ENCODE measurements around the gene TMED1.

GRCh38 chr19:10809651-10810285, 26.2 kb downstream of the TMED1 start:
- no peak for TF ChIP-seq YY1 (IDR thresholded peaks at IDR 0.05; ENCODE audit: extremely low read depth, insufficient replicate concordance, low read depth, low read length)
- TF ChIP-seq, protein P1, sequence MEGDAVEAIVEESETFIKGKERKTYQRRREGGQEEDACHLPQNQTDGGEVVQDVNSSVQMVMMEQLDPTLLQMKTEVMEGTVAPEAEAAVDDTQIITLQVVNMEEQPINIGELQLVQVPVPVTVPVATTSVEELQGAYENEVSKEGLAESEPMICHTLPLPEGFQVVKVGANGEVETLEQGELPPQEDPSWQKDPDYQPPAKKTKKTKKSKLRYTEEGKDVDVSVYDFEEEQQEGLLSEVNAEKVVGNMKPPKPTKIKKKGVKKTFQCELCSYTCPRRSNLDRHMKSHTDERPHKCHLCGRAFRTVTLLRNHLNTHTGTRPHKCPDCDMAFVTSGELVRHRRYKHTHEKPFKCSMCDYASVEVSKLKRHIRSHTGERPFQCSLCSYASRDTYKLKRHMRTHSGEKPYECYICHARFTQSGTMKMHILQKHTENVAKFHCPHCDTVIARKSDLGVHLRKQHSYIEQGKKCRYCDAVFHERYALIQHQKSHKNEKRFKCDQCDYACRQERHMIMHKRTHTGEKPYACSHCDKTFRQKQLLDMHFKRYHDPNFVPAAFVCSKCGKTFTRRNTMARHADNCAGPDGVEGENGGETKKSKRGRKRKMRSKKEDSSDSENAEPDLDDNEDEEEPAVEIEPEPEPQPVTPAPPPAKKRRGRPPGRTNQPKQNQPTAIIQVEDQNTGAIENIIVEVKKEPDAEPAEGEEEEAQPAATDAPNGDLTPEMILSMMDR (IDR thresholded peaks at IDR 0.05 in 2 of 3, conservative IDR thresholded peaks at IDR 0.05 in 1 of 3; ENCODE audit: borderline replicate concordance in 1 of 3, insufficient read depth in 1 of 3, low read depth in 2 of 3, low read length in 2 of 3): no peak
- no peak for TF ChIP-seq SP1 (IDR thresholded peaks at IDR 0.05; ENCODE audit: low read depth)
- TF ChIP-seq EZH2 (IDR thresholded peaks at IDR 0.05): no peak
- TF ChIP-seq, protein P2, sequence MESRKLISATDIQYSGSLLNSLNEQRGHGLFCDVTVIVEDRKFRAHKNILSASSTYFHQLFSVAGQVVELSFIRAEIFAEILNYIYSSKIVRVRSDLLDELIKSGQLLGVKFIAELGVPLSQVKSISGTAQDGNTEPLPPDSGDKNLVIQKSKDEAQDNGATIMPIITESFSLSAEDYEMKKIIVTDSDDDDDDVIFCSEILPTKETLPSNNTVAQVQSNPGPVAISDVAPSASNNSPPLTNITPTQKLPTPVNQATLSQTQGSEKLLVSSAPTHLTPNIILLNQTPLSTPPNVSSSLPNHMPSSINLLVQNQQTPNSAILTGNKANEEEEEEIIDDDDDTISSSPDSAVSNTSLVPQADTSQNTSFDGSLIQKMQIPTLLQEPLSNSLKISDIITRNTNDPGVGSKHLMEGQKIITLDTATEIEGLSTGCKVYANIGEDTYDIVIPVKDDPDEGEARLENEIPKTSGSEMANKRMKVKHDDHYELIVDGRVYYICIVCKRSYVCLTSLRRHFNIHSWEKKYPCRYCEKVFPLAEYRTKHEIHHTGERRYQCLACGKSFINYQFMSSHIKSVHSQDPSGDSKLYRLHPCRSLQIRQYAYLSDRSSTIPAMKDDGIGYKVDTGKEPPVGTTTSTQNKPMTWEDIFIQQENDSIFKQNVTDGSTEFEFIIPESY (IDR thresholded peaks at IDR 0.05; ENCODE audit: extremely low read depth, insufficient replicate concordance, low read length): no peak
- no peak for TF ChIP-seq EZH2phosphoT487 (IDR thresholded peaks at IDR 0.05; ENCODE audit: borderline replicate concordance)
- TF ChIP-seq POLR2A (IDR thresholded peaks at IDR 0.05; ENCODE audit: borderline replicate concordance, extremely low read depth, insufficient read depth, insufficient read length): no peak
- no peak for TF ChIP-seq POLR2AphosphoS5 (IDR thresholded peaks at IDR 0.05; ENCODE audit: low read depth, low read length)
